Calu3 (cell line): ENCODE data around the gene SH3BP4. TPM values are rescaled to one million over a fixed set of nuclear protein-coding genes. Genes with fewer than 3 reads are reported as not detected.

ENCODE experiments used
- BruUV-seq: library from RNA; stranded (reverse); fragments of 400-500 nt; replicated peaks from 2 replicates; lab custom pipeline; 2021; lab: Mats Ljungman, UMichigan
- CTCF ChIA-PET: fragments of 300-600 bp; sonication (Branson Sonifier 250); formaldehyde crosslinking; loops from one replicate; lab custom pipeline; 2022; ENCODE audit warnings: antibody characterized with exemption; lab: Charles Lee
- DNase-seq: peaks from one replicate; pipeline ENCODE4 v3.0.0; 2022
- H3K27ac Mint-ChIP-seq: one replicate; pipeline ENCODE4 v1.8.0; 2022; ENCODE audit warnings: mixed read lengths; ENCODE audit not compliant: unreplicated experiment
- H3K27me3 Mint-ChIP-seq: one replicate; pipeline ENCODE4 v1.8.0; 2022; ENCODE audit warnings: mixed read lengths; ENCODE audit not compliant: unreplicated experiment
- H3K36me3 Mint-ChIP-seq: one replicate; pipeline ENCODE4 v1.8.0; 2022; ENCODE audit warnings: mild to moderate bottlenecking, moderate library complexity, mixed read lengths; ENCODE audit not compliant: insufficient read depth, unreplicated experiment
- H3K4me1 Mint-ChIP-seq: one replicate; pipeline ENCODE4 v1.8.0; 2022; ENCODE audit warnings: mild to moderate bottlenecking, low read depth, mixed read lengths; ENCODE audit not compliant: unreplicated experiment
- H3K4me3 Mint-ChIP-seq: one replicate; pipeline ENCODE4 v1.8.0; 2022; ENCODE audit warnings: mild to moderate bottlenecking, low read depth, moderate library complexity, mixed read lengths; ENCODE audit not compliant: unreplicated experiment
- H3K9me3 Mint-ChIP-seq: one replicate; pipeline ENCODE4 v1.8.0; 2022; ENCODE audit warnings: low read depth, mixed read lengths; ENCODE audit not compliant: unreplicated experiment
- intact Hi-C: fragments of 100-400 bp; cut with micrococcal nuclease; formaldehyde crosslinking; loops from one replicate; pipeline ENCODE4 v1.10.0; 2022; ENCODE audit not compliant: unreplicated experiment
- total RNA-seq: library from RNA; stranded (reverse); gene quantifications from 2 replicates; pipeline ENCODE4 v1.2.3, GENCODE V29; 2022
- TF ChIP-seq, protein P1 (sequence below): fragments of 200-600 bp; IDR thresholded peaks from one replicate; pipeline ENCODE4 v1.8.0; 2022; ENCODE audit warnings: antibody characterized with exemption; ENCODE audit not compliant: unreplicated experiment

Gene SH3BP4
- total RNA-seq, 1 experiment from 2014 or later: 36.9 TPM

GRCh38 chr2:234935311-234935710, 16.5 kb upstream of the SH3BP4 start:
- H3K27me3 Mint-ChIP-seq: peaks cover 40% of the 10 kb centered on the region
- intact Hi-C loops: no loop called here
- no peaks in the 10 kb centered on the region for H3K4me1 Mint-ChIP-seq
- TF ChIP-seq, protein P1, sequence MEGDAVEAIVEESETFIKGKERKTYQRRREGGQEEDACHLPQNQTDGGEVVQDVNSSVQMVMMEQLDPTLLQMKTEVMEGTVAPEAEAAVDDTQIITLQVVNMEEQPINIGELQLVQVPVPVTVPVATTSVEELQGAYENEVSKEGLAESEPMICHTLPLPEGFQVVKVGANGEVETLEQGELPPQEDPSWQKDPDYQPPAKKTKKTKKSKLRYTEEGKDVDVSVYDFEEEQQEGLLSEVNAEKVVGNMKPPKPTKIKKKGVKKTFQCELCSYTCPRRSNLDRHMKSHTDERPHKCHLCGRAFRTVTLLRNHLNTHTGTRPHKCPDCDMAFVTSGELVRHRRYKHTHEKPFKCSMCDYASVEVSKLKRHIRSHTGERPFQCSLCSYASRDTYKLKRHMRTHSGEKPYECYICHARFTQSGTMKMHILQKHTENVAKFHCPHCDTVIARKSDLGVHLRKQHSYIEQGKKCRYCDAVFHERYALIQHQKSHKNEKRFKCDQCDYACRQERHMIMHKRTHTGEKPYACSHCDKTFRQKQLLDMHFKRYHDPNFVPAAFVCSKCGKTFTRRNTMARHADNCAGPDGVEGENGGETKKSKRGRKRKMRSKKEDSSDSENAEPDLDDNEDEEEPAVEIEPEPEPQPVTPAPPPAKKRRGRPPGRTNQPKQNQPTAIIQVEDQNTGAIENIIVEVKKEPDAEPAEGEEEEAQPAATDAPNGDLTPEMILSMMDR: no peak
- no peak for DNase-seq
- CTCF ChIA-PET: no interaction called here
- H3K27ac Mint-ChIP-seq: no peak overlapping the region
- no peaks in the 10 kb centered on the region for H3K9me3 Mint-ChIP-seq
- no TSS peak for BruUV-seq
- H3K4me3 Mint-ChIP-seq: no peak overlapping the region
- no peaks in the 10 kb centered on the region for H3K36me3 Mint-ChIP-seq

DNA sequence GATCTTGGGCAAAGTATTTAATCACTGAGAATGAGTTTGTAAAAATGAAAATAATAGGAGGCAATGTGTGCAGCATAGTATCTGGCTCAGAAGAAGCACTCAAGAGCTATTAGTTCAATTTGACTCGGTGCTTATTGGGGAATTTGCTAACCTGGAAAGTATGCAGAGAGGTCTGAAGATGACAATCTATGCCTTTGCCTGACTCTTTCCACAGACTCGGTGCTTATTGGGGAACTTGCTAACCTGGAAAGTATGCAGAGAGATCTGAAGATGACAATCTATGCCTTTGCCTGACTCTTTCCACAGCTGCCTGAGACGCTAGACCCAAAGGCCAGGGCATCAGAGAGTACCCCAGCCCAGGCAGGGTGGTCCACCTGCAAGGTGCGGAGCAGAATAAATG, 12.2 kb upstream of the SH3BP4 start:
- TF ChIP-seq, protein P1: no peak
- BruUV-seq: no TSS peak
- CTCF ChIA-PET: no interaction called here
- Mint-ChIP-seq H3K27me3 (peaks cover 63% of the 10 kb centered on the region), H3K27ac (no peak overlapping the region), H3K36me3 (no peaks in the 10 kb centered on the region), H3K4me3 (no peak overlapping the region), H3K9me3 (peaks cover 6% of the 10 kb centered on the region), H3K4me1 (no peaks in the 10 kb centered on the region)
- DNase-seq: no peak
- intact Hi-C loops: no loop called here

GRCh38 chr2:234939996-234940395, 11.8 kb upstream of the SH3BP4 start:
- TF ChIP-seq, protein P1: no peak

DNA sequence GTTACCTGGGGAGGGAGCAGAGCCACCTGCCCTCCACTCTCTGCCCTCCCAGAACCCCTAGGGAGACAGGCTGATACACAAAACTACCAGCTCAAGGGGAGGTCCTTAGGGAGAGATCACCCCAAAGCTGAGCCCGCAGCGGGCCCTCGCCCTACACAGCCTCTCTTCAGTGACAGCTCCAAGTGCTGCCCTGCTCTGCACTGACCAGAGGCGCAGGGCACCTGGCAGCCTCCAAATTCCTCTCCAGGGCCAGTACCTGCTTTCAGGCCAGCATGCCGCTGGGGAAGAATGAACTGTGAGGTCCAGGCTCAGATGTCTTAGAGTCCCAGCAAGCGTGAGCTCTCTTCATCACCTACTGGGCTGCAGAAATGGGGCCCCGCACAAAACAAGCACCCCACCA, 11.3 kb upstream of the SH3BP4 start:
- BruUV-seq: no TSS peak
- peaks cover 62% of the 10 kb centered on the region for H3K27me3 Mint-ChIP-seq
- intact Hi-C loops: no loop called here

More at GRCh38 chr2:234939996-234940395, 11.8 kb upstream of the SH3BP4 start:
- Mint-ChIP-seq H3K36me3 (no peaks in the 10 kb centered on the region), H3K27me3 (peaks cover 63% of the 10 kb centered on the region), H3K9me3 (peaks cover 6% of the 10 kb centered on the region), H3K4me1 (no peaks in the 10 kb centered on the region), H3K4me3 (no peak overlapping the region), H3K27ac (no peak overlapping the region)
- CTCF ChIA-PET: no interaction called here
- no peak for DNase-seq
- intact Hi-C loops: no loop called here
- no TSS peak for BruUV-seq

More for the DNA sequence above, 11.3 kb upstream of the SH3BP4 start:
- CTCF ChIA-PET: no interaction called here
- Mint-ChIP-seq H3K9me3 (peaks cover 6% of the 10 kb centered on the region), H3K4me1 (no peaks in the 10 kb centered on the region), H3K36me3 (no peaks in the 10 kb centered on the region), H3K27ac (no peak overlapping the region), H3K4me3 (no peak overlapping the region)
- TF ChIP-seq, protein P1: no peak
- DNase-seq: no peak
